HUES64 (cell line): Measurements from ENCODE around the gene CDC37L1. TPM values are rescaled to one million over a fixed set of nuclear protein-coding genes. Genes with fewer than 3 reads are reported as not detected.
A peak's percentile ranks its signal among the peaks of the same experiment; 100 is the strongest.
"Not testable (repeated sequence)": the region's sequence is repeated elsewhere in the genome, so short reads cannot be mapped to it uniquely, and the experiment has no call there.

Experiments used
- H3K27ac ChIP-seq: 2 replicates; pipeline ENCODE4 v1.7.0; 2013; ENCODE audit warnings: low read depth, low read length, inconsistent platforms
- H3K27me3 ChIP-seq: 2 replicates; pipeline ENCODE4 v1.6.1; 2013; ENCODE audit warnings: mild to moderate bottlenecking, low read length; ENCODE audit not compliant: insufficient read depth
- H3K36me3 ChIP-seq: 2 replicates; pipeline ENCODE4 v1.6.1; 2013; ENCODE audit warnings: mild to moderate bottlenecking, low read length; ENCODE audit not compliant: insufficient read depth
- H3K4me1 ChIP-seq: 2 replicates; pipeline ENCODE4 v1.6.1; 2013; ENCODE audit warnings: mild to moderate bottlenecking, low read length, moderate library complexity; ENCODE audit not compliant: insufficient read depth
- H3K4me3 ChIP-seq: 2 replicates; pipeline ENCODE4 v1.5.1; 2013; ENCODE audit warnings: mild to moderate bottlenecking, low read length, moderate library complexity
- H3K9ac ChIP-seq: 2 replicates; pipeline ENCODE4 v1.6.1; 2013; ENCODE audit warnings: mild to moderate bottlenecking, low read depth, low read length
- H3K9me3 ChIP-seq: 2 replicates; pipeline ENCODE4 v1.6.1; 2013; ENCODE audit warnings: low read depth, low read length; ENCODE audit not compliant: insufficient read depth
- WGBS: fragments of 150-250, 120-280 bp; methylation state at CpG from one replicate; pipeline ENCODE4 v1.1.7; 2013; ENCODE audit warnings: missing lambda C conversion rate; 5-methylcytosine and 5-hydroxymethylcytosine counted together
- polyA plus RNA-seq, 2 experiments: library from polyadenylated mRNA; stranded (reverse); fragments of 50-300 nt; gene quantifications; one replicate each; pipeline ENCODE4 v1.2.3, GENCODE V29; 2013

Gene CDC37L1
- polyA plus RNA-seq (2013, experiment 1 of 2), result 13.8 TPM
- 14.5 TPM for polyA plus RNA-seq (2013, experiment 2 of 2)

DNA sequence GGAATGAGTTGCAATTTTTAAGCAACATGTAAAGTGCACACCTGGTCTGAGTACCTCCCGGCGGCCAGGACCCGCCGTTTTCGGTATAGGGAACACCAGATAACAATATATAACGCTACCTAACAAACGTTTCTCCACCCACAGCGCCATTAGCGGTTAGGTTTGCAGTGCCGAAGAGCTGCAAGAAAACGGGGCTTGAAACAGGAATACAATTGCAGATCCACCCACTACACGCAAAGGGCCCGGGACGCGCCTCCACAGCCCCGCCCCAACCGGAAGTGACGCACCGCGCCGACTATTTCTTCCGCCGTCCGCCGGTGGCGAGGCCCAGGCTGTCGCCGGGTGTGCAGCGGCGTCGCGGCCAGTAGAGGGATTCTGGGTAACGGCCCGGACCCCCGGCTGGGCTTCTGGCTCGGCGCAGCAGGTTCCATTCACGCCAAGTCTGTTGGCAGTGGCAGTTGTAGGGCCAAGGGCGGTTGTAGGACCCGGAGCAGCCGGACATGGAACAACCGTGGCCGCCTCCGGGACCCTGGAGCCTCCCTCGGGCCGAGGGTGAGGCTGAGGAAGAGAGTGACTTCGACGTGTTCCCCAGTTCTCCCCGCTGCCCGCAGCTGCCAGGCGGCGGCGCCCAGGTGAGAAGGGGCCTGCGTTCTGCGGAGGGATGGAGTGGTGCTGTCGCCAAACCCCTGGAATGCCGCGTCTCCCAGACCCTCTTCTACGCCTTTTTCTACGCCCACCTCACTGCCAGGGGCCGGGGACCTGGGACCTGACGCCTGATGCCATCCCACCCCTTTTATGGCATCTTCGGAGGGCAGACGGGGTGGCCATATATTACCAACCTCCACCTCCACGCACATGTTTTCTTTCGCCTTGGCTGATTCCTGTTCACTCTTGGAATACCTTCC is at the start of gene CDC37L1:
Gene CDC37L1 (plus strand): TSS at position 302 of the 905 bp plus-strand sequence. CDS start 199 bp downstream, at position 501.
- under 1% methylated on average over 66 of the region's 66 CpGs for WGBS

GRCh38 chr9:4630836-4631235 is 48.5 kb upstream of the CDC37L1 start:
- Histone ChIP-seq H3K27me3 (no peaks in the 10 kb centered on the region), H3K27ac (no peak overlapping the region), H3K4me1 (peaks cover 13% of the 10 kb centered on the region), H3K9ac (no peak overlapping the region), H3K4me3 (no peak overlapping the region), H3K36me3 (no peaks in the 10 kb centered on the region), H3K9me3 (no peaks in the 10 kb centered on the region)
- WGBS, result 9% methylated on average over 1 of the region's 2 CpGs

More for the DNA sequence above, at the start of gene CDC37L1:
- peaks cover 23% of the 10 kb centered on the region for H3K4me1 ChIP-seq
- no peaks in the 10 kb centered on the region; the same call in 1 of the 2 replicates for H3K36me3 ChIP-seq
- H3K9ac ChIP-seq, result peak within 1 kb of the TSS; percentile 91
- H3K27me3 ChIP-seq, result no peaks in the 10 kb centered on the region
- peak within 1 kb of the TSS; percentile 66 for H3K4me3 ChIP-seq
- H3K9me3 ChIP-seq, result no peaks in the 10 kb centered on the region
- H3K27ac ChIP-seq, result peak within 1 kb of the TSS; percentile 96

DNA sequence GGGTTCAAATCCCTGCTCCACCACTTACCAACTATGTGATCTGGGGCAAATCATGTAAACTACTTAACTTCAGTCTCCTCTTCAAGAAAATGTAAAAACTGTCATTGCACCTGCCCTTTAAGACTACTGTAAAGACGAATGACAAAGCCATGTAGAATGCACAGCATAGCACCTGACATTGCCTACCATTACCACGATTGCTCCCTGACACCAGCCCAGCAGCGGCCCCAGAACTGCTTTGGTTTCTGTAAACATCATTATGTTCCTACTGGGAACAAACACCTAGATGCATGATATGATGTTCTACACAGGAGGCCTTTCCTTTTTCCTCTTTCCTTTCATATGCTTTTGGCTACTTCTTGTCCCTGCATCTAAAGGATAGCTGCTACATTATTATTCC is 40.4 kb upstream of the CDC37L1 start:
- Histone ChIP-seq H3K36me3 (no peaks in the 10 kb centered on the region), H3K27ac (no peak overlapping the region), H3K4me3 (no peak overlapping the region), H3K4me1 (no peaks in the 10 kb centered on the region), H3K9me3 (no peaks in the 10 kb centered on the region), H3K27me3 (no peaks in the 10 kb centered on the region), H3K9ac (no peak overlapping the region)
- 78% methylated on average over 3 of the region's 3 CpGs for WGBS

- H3K4me1 ChIP-seq, result no peaks in the 10 kb centered on the region
- no peak overlapping the region for H3K27ac ChIP-seq
- no peaks in the 10 kb centered on the region for H3K36me3 ChIP-seq
- no peak overlapping the region for H3K4me3 ChIP-seq
- no peaks in the 10 kb centered on the region for H3K9me3 ChIP-seq
- no peaks in the 10 kb centered on the region for H3K27me3 ChIP-seq
- 78% methylated on average over 2 of the region's 2 CpGs for WGBS
- no peak overlapping the region for H3K9ac ChIP-seq
These were observed 39.9 kb upstream of the CDC37L1 start for GRCh38 chr9:4639420-4639819.

- WGBS, result 64% methylated on average over 2 of the region's 2 CpGs
- no peak overlapping the region for H3K4me3 ChIP-seq
- no peak overlapping the region for H3K9ac ChIP-seq
These were observed 39.3 kb upstream of the CDC37L1 start for GRCh38 chr9:4640027-4640426.

GRCh38 chr9:4642351-4642750 is 37.0 kb upstream of the CDC37L1 start:
- no peak overlapping the region for H3K4me3 ChIP-seq
- H3K27me3 ChIP-seq, result no peaks in the 10 kb centered on the region
- no peak overlapping the region for H3K27ac ChIP-seq
- H3K36me3 ChIP-seq, result no peaks in the 10 kb centered on the region
- H3K9ac ChIP-seq, result no peak overlapping the region
- H3K4me1 ChIP-seq, result no peaks in the 10 kb centered on the region
- no peaks in the 10 kb centered on the region for H3K9me3 ChIP-seq
- whole genome bisulfite sequencing, result 92% methylated on average over 2 of the region's 2 CpGs

More at GRCh38 chr9:4640027-4640426, 39.3 kb upstream of the CDC37L1 start:
- H3K27me3 ChIP-seq, result no peaks in the 10 kb centered on the region
- H3K36me3 ChIP-seq, result no peaks in the 10 kb centered on the region
- H3K27ac ChIP-seq, result no peak overlapping the region
- H3K9me3 ChIP-seq, result no peaks in the 10 kb centered on the region
- no peaks in the 10 kb centered on the region for H3K4me1 ChIP-seq

DNA sequence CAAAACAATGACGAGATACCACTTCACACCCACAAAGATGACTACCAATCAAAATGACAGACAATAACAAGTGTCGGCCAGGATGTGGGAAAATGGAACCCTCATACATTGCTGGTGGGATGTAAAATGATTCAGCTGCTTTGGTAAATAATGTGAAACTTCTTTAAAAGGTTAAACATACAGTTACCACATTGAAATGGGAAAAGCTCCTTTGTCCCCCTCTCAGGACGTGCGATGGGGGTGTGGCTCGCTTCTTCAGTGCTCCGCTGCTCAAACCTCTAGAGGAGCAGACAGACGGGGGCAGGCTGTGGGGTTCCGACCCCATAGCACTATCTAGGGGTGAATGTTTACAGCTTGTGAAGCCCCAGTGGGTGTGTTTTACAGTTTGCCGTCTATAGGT is 25.3 kb upstream of the CDC37L1 start:
- H3K27ac ChIP-seq, result no peak overlapping the region
- WGBS, result 92% methylated on average over 9 of the region's 9 CpGs
- H3K4me1 ChIP-seq, result peaks cover 20% of the 10 kb centered on the region; the same call in 1 of the 2 replicates
- no peaks in the 10 kb centered on the region for H3K27me3 ChIP-seq
- H3K4me3 ChIP-seq, result no peak overlapping the region
- no peaks in the 10 kb centered on the region for H3K9me3 ChIP-seq
- H3K36me3 ChIP-seq, result no peaks in the 10 kb centered on the region
- no peak overlapping the region for H3K9ac ChIP-seq

- no peak overlapping the region for H3K4me3 ChIP-seq
- H3K9ac ChIP-seq, result no peak overlapping the region
- no peak overlapping the region for H3K27ac ChIP-seq
- WGBS, result 73% methylated on average over 10 of the region's 10 CpGs
- no peaks in the 10 kb centered on the region for H3K9me3 ChIP-seq
- peaks cover 20% of the 10 kb centered on the region; the same call in 1 of the 2 replicates for H3K4me1 ChIP-seq
- no peaks in the 10 kb centered on the region for H3K27me3 ChIP-seq
- H3K36me3 ChIP-seq, result no peaks in the 10 kb centered on the region
These were observed 24.8 kb upstream of the CDC37L1 start for GRCh38 chr9:4654538-4654937.

DNA sequence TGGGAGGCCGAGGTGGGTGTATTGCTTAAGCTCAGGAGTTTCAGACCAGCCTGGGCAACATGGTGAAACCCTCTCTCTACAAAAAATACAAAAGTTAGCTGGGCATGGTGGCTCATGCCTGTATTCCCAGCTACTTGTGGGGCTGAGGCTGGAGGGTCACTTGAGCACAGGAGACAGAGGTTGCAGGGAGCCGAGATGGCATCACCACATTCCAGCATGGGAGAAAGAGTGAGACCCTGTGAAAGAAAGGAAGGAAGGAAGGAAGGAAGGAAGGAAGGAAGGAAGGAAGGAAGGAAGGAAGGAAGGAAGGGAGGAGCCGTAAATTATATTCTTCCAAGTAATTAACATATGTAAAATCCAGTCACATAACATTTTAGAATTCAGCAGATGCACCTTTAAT is 23.2 kb upstream of the CDC37L1 start:
- not testable (repeated sequence) for H3K9me3 ChIP-seq, H3K4me3 ChIP-seq, H3K9ac ChIP-seq, H3K36me3 ChIP-seq, H3K27ac ChIP-seq, H3K27me3 ChIP-seq
- H3K4me1 ChIP-seq, result peaks cover 22% of the 10 kb centered on the region; the same call in 1 of the 2 replicates
- WGBS, result 88% methylated on average over 2 of the region's 3 CpGs

- 88% methylated on average over 1 of the region's 3 CpGs for WGBS
- Histone ChIP-seq H3K4me1 (peaks cover 26% of the 10 kb centered on the region; the same call in 1 of the 2 replicates), H3K36me3 (no peaks in the 10 kb centered on the region), H3K9ac (no peak overlapping the region), H3K4me3 (no peak overlapping the region), H3K9me3 (no peaks in the 10 kb centered on the region), H3K27ac (no peak overlapping the region), H3K27me3 (no peaks in the 10 kb centered on the region)
These were observed 22.7 kb upstream of the CDC37L1 start for GRCh38 chr9:4656621-4657020.

GRCh38 chr9:4657426-4658159 is 21.8 kb upstream of the CDC37L1 start:
- H3K4me1 ChIP-seq, result peaks cover 28% of the 10 kb centered on the region; the same call in 1 of the 2 replicates
- no peaks in the 10 kb centered on the region for H3K27me3 ChIP-seq
- no peaks in the 10 kb centered on the region for H3K36me3 ChIP-seq
- 92% methylated on average over 4 of the region's 4 CpGs for WGBS
- H3K4me3 ChIP-seq, result no peak overlapping the region
- no peak overlapping the region for H3K9ac ChIP-seq
- H3K27ac ChIP-seq, result no peak overlapping the region
- no peaks in the 10 kb centered on the region for H3K9me3 ChIP-seq
